VCaP (cell line): ENCODE data around the gene LIN7B.
A peak's percentile ranks its signal among the peaks of the same experiment; 100 is the strongest.
"Not testable (repeated sequence)": the region's sequence is repeated elsewhere in the genome, so short reads cannot be mapped to it uniquely, and the experiment has no call there.

ENCODE experiments used
- H3K27ac ChIP-seq: fragments of 450-650 bp; 2 replicates; pipeline ENCODE4 v1.5.1; 2017
- CTCF ChIP-seq: fragments of 450-650 bp; conservative IDR thresholded peaks from 2 replicates; pipeline ENCODE4 v1.5.1; 2017; ENCODE audit warnings: mild to moderate bottlenecking, moderate library complexity

The LIN7B gene

GRCh38 chr19:49116544-49116943 is 2.4 kb downstream of the LIN7B start:
- no peak for TF ChIP-seq CTCF
- H3K27ac ChIP-seq = no peak overlapping the region

- H3K27ac ChIP-seq = peak overlapping the region; percentile 96
- no peak for TF ChIP-seq CTCF
Measured at GRCh38 chr19:49117677-49118564, 3.8 kb downstream of the LIN7B start.

GRCh38 chr19:49118565-49119410 is 4.6 kb downstream of the LIN7B start, which contains the start of gene C19orf73:
TSS of gene C19orf73 (minus strand) at chr19:49119143. CDS start at chr19:49119022, 121 bp downstream.
- TF ChIP-seq CTCF = 0 out of 2 replicates have a peak, but pooled peaks have one; percentile 10
- H3K27ac ChIP-seq = peak within 1 kb of the TSS; percentile 96

GRCh38 chr19:49119411-49120324 is 5.5 kb downstream of the LIN7B start, which contains the start of gene PPFIA3:
TSS of gene PPFIA3 (plus strand) at chr19:49119544. CDS start at chr19:49127874, 8,330 bp downstream.
- no peak for TF ChIP-seq CTCF
- H3K27ac ChIP-seq = peak within 1 kb of the TSS; percentile 96

- H3K27ac ChIP-seq = peak overlapping the region; percentile 96
- TF ChIP-seq CTCF = no peak
Measured at GRCh38 chr19:49120325-49120683, 6.1 kb downstream of the LIN7B start.

GRCh38 chr19:49120868-49121267 is 6.7 kb downstream of the LIN7B start:
- no peak for TF ChIP-seq CTCF
- H3K27ac ChIP-seq = no peak overlapping the region

GRCh38 chr19:49121841-49122240 is 7.7 kb downstream of the LIN7B start:
- H3K27ac ChIP-seq = not testable (repeated sequence)

GRCh38 chr19:49123285-49123684 is 9.1 kb downstream of the LIN7B start:
- not testable (repeated sequence) for H3K27ac ChIP-seq
